Measurements from ENCODE around the gene SEPHS1. TPM values are rescaled to one million over a fixed set of nuclear protein-coding genes. Genes with fewer than 3 reads are reported as not detected.

SEPHS1 gene
- total and polyA plus RNA-seq, 2 of the 8 experiments (the other 6 are each of a cell fraction or from before 2014, with no cell fraction given), result 270 to 683 TPM

DNA sequence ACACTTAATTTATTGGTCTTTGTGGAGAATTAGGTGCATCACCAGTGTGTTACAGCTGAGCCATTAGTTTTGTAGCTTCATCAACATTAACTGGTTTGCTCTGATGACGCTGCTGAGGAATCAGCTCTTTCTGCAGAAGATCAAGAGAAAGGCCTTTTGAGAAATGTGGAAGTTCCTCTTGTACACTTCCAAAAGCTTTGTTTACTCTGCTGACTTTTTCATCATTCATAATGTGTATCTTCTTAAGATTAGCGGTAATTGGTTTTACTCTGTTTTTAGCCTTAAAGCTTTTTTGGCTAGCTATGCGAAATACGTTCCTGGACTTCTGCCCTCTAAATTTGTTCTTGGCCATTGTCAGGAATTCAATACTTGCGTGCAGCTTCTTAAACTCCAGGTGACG lies 40.0 kb downstream of the SEPHS1 start:
- FAIRE-seq (no peak), DNase-seq (ENCODE audit: low read depth in 1 of 2, low spot score in 2 of 2) (no peak)
- no peaks in the 10 kb centered on the region for H3K79me1 ChIP-seq (ENCODE audit: low read depth, low read length)
- H2AFZ ChIP-seq (ENCODE audit: low read length), result no peak overlapping the region
- no peak overlapping the region for H2BK20ac ChIP-seq (ENCODE audit: low read length)
- no peak overlapping the region for H4K8ac ChIP-seq (ENCODE audit: extremely low read depth, insufficient read depth, low read length)
- no peak overlapping the region for H3K4ac ChIP-seq (replicated peaks; ENCODE audit: insufficient read length, low read depth, low read length)
- no peak overlapping the region for H3K23ac ChIP-seq (ENCODE audit: insufficient read length)
- H3K27me3 ChIP-seq (replicated peaks in 1 of 4; ENCODE audit: control insufficient read depth in 3 of 4, extremely low read depth in 1 of 4, insufficient read depth in 3 of 4, low read length in 3 of 4), result no peaks in the 10 kb centered on the region; a peak in 1 of 7 replicates
- no peaks in the 10 kb centered on the region for H3K9me3 ChIP-seq (ENCODE audit: insufficient read depth in 2 of 2, low read depth in 1 of 2, low read length in 1 of 2)
- H3K4me1 ChIP-seq (replicated peaks in 1 of 4; ENCODE audit: control insufficient read depth in 3 of 4, insufficient read depth in 4 of 4, low read length in 3 of 4), result no peaks in the 10 kb centered on the region
- no peaks in the 10 kb centered on the region for H3K36me3 ChIP-seq (ENCODE audit: control insufficient read depth in 2 of 4, insufficient read depth in 4 of 4, low read length in 3 of 4)
- ChIA-PET POLR2A (ENCODE audit: partially characterized antibody) (interaction anchor here (0.6 to 2.2 kb wide), 6 partner anchors 9 to 885 kb away, joined by 3 to 8 read pairs (median 3); partner anchors contain the start of gene SEPHS1), CTCF (ENCODE audit: partially characterized antibody) (interaction anchor here (0.7 kb wide), 1 partner anchor 95 kb away, joined by 3 read pairs; no protein-coding TSS in a partner anchor)
- H3K4me3 ChIP-seq (ENCODE audit: extremely low read depth in 1 of 4, insufficient read depth in 2 of 4, low read depth in 3 of 4, low read length in 4 of 4), result no peak overlapping the region
- H3K9ac ChIP-seq (replicated peaks in 1 of 4; ENCODE audit: extremely low read depth in 1 of 4, low read depth in 3 of 4, low read length in 3 of 4), result no peak overlapping the region
- TF ChIP-seq POU5F1 (IDR thresholded peaks at IDR 0.05; ENCODE audit: low read depth, low read length) (no peak), GABPA (IDR thresholded peaks at IDR 0.05; ENCODE audit: borderline replicate concordance, insufficient read depth, low read length) (no peak), EP300 (IDR thresholded peaks at IDR 0.05; ENCODE audit: borderline replicate concordance in 1 of 2, low read depth in 2 of 2, low read length in 2 of 2) (no peak), SIRT6 (IDR thresholded peaks at IDR 0.05; ENCODE audit: low read length) (no peak), TAF7 (optimal IDR thresholded peaks at IDR 0.05; ENCODE audit: borderline replicate concordance, low read depth, low read length) (no peak), RNF2 (IDR thresholded peaks at IDR 0.05; ENCODE audit: borderline replicate concordance, low read depth, low read length, missing control alignments, poor library complexity, severe bottlenecking) (no peak), JUND (IDR thresholded peaks at IDR 0.05; ENCODE audit: low read length) (no peak), KDM5A (IDR thresholded peaks at IDR 0.05; ENCODE audit: low read length) (no peak)
- TF ChIP-seq, protein P1, sequence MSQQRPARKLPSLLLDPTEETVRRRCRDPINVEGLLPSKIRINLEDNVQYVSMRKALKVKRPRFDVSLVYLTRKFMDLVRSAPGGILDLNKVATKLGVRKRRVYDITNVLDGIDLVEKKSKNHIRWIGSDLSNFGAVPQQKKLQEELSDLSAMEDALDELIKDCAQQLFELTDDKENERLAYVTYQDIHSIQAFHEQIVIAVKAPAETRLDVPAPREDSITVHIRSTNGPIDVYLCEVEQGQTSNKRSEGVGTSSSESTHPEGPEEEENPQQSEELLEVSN (IDR thresholded peaks at IDR 0.05), result no peak
- WGBS, 2 experiments (ENCODE audit: extremely low coverage in 1 of 2, insufficient coverage in 1 of 2, insufficient read length in 1 of 2, insufficient replicate concordance in 2 of 2, low coverage in 1 of 2, low lambda C conversion rate in 2 of 2, missing lambda C conversion rate in 1 of 2), result 92% methylated on average over 6 of the region's 6 CpGs; no CpG with 5 or more reads in 1 of the 2 experiments
- no peak overlapping the region for H2BK15ac ChIP-seq (ENCODE audit: low read length)
- H4K20me1 ChIP-seq (replicated peaks in 1 of 2; ENCODE audit: control insufficient read depth in 1 of 2, insufficient read depth in 2 of 2, low read length in 2 of 2), result no peaks in the 10 kb centered on the region
- H3K56ac ChIP-seq (replicated peaks; ENCODE audit: insufficient read length, low read depth, low read length), result no peak overlapping the region
- H2BK5ac ChIP-seq (ENCODE audit: low read depth, low read length), result no peak overlapping the region
- H4K91ac ChIP-seq (replicated peaks; ENCODE audit: insufficient read length, low read length), result no peak overlapping the region
- H3K79me2 ChIP-seq (ENCODE audit: control insufficient read depth in 1 of 2, insufficient read depth in 2 of 2, low read length in 2 of 2), result no peaks in the 10 kb centered on the region
- H2BK120ac ChIP-seq (replicated peaks; ENCODE audit: low read depth, low read length), result no peak overlapping the region
- no peak overlapping the region for H4K5ac ChIP-seq (ENCODE audit: insufficient read length, low read depth, low read length)
- H3K14ac ChIP-seq (ENCODE audit: insufficient read length), result no peak overlapping the region
- H3K27ac ChIP-seq (ENCODE audit: low read depth, low read length), result no peak overlapping the region
- no peak overlapping the region for H2AK5ac ChIP-seq (ENCODE audit: low read depth, low read length)
- no peak overlapping the region for H3K18ac ChIP-seq (ENCODE audit: extremely low read depth, low read length)
- H3K23me2 ChIP-seq (ENCODE audit: low read depth, low read length), result no peaks in the 10 kb centered on the region
- no peak overlapping the region for H2BK12ac ChIP-seq (ENCODE audit: low read depth, low read length)
- no peak overlapping the region for H3K4me2 ChIP-seq (ENCODE audit: insufficient read depth in 1 of 2, low read depth in 2 of 2, low read length in 2 of 2)

All from H1 (cell line).